ENCODE results near the gene OLFM2.

Gene OLFM2

GRCh38 chr19:9943744-9944143 is 7.4 kb upstream of the OLFM2 start:
- DNase-seq (ENCODE audit: low read depth), result no peak
- H3K4me3 ChIP-seq (ENCODE audit: low read depth, low read length), result no peak overlapping the region

GRCh38 chr19:9941671-9942070 is 5.4 kb upstream of the OLFM2 start:
- H3K4me3 ChIP-seq (ENCODE audit: low read depth, low read length), result no peak overlapping the region
- no peak for DNase-seq (ENCODE audit: low read depth)
- TF ChIP-seq CTCF (IDR thresholded peaks at IDR 0.05; ENCODE audit: control insufficient read depth, extremely low read depth, insufficient read depth), result no peak

More at GRCh38 chr19:9943744-9944143, 7.4 kb upstream of the OLFM2 start:
- TF ChIP-seq CTCF (IDR thresholded peaks at IDR 0.05; ENCODE audit: control insufficient read depth, extremely low read depth, insufficient read depth), result no peak

- H3K4me3 ChIP-seq (ENCODE audit: low read depth, low read length), result no peak overlapping the region
- no peak for TF ChIP-seq CTCF (IDR thresholded peaks at IDR 0.05; ENCODE audit: control insufficient read depth, extremely low read depth, insufficient read depth)
- DNase-seq (ENCODE audit: low read depth), result no peak
Measured at GRCh38 chr19:9941231-9941630, 4.9 kb upstream of the OLFM2 start.

GRCh38 chr19:9940778-9941177 is 4.5 kb upstream of the OLFM2 start:
- H3K4me3 ChIP-seq (ENCODE audit: low read depth, low read length), result no peak overlapping the region
- TF ChIP-seq CTCF (IDR thresholded peaks at IDR 0.05; ENCODE audit: control insufficient read depth, extremely low read depth, insufficient read depth), result no peak
- DNase-seq (ENCODE audit: low read depth), result no peak

- DNase-seq (ENCODE audit: low read depth), result no peak
- H3K4me3 ChIP-seq (ENCODE audit: low read depth, low read length), result no peak overlapping the region
- TF ChIP-seq CTCF (IDR thresholded peaks at IDR 0.05; ENCODE audit: control insufficient read depth, extremely low read depth, insufficient read depth), result no peak
Measured at GRCh38 chr19:9939301-9939913, 3.1 kb upstream of the OLFM2 start.

GRCh38 chr19:9937001-9937411 is 691 bp upstream of the OLFM2 start:
- no peak for DNase-seq (ENCODE audit: low read depth)
- TF ChIP-seq CTCF (IDR thresholded peaks at IDR 0.05; ENCODE audit: control insufficient read depth, extremely low read depth, insufficient read depth), result no peak
- H3K4me3 ChIP-seq (ENCODE audit: low read depth, low read length), result no peak overlapping the region

Data from LNCaP clone FGC (cell line).